DMS53 (cell line): ENCODE results near the gene PTGFRN.

Experiments used
- DNase-seq: peaks from one replicate; lab custom pipeline; 2025; lab: John Stamatoyannopoulos, UW

PTGFRN gene

DNA sequence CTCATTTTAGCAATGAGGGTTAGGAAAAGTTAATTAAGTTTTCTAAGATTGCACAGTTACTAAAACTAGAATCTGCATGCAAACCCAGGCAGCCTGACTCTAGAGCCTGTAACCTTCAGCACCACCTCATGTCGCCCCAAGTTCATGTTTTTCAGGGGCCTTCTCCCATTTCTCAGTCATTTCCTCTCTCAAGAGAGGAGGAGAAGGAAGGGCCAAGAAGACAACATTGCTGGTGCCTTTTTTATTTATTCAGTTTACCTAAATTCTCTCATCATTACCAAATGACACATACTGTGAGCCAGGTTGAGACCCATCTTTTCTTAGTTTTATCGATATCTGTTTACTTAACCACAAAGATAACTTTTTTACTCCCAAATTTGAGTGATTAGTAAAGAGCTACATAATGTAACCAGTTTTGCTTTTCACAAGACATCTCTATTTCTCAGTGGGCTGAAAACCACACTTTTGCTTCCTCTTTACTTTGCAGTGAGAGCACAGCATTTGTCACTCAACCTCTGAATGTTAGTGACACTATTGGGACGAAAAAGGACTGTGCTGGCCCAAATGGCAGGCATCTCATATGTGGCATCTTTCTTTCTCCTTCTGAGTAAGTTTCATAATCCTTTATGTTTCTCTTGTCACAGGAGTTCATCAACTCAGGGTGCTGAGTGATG lies 91.7 kb downstream of the PTGFRN start, which contains the start of gene CD101:
TSS of gene CD101 (plus strand) at position 507 of the 674 bp plus-strand sequence. CDS start at position 565, 58 bp downstream.
- DNase-seq, result no peak

DNA sequence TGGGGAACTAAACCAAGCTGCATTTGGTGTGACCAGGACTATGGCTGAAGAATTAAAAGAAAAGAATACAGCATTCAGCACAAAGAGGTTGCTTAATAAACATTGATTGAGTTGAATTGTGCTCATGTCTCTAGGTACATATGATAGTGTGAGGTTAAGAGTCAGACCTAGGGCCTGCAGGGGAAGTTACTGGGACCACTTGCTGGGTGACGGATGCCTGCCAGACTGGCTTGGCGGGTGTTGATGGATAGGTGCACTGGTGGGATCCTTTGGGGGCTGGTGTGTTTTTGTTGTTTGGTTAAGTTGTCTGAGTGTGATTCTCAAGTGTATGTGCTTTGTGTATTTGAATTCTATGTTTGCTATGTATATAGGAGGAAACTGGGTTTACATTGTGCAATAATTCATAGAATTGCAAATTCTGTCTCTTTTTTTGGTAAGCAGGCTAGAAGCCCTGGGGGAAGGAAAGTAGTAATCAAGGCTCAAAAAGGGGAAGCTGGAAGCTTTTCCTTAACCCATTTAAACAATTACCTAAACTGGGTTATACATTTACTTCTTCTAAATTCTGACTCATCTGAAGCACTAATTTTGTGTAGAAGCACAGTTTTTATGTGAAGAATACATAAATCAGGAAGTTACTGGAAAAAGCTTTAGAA lies 93.6 kb downstream of the PTGFRN start:
- peak; percentile 28 for DNase-seq

DNA sequence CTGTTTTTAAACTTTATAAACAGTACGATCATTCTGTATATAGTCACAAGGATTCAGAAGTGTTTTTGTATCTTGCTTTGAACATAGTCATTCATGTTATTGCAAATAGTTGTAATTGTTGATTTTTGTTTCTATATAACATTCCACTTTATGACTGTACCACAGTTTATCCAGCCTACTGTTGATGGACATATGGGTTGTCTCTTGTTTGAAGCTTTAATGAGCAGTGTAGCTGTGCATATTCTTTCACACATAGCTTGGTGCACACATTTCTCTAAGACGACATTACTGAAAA lies 98.0 kb downstream of the PTGFRN start:
- no peak for DNase-seq

DNA sequence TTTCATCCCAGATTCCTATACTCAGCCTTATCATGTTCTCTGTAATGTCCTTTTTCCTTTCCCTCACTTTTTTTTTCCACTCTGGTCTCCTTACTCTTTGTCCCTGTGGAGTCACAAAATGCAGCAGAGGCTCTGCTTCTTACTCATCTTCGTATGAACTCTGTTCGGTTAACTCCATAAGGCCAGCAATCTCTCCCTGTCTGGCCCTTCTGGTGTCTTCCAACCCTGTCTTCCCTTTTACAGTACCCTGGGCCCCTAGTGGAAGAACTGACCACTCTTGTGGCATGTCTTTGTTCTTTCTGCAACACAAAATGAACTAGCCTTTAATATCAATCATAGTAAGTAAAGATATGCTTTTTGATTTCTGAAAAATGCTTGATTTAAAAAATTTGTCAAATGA lies 98.9 kb downstream of the PTGFRN start:
- DNase-seq, result no peak

DNA sequence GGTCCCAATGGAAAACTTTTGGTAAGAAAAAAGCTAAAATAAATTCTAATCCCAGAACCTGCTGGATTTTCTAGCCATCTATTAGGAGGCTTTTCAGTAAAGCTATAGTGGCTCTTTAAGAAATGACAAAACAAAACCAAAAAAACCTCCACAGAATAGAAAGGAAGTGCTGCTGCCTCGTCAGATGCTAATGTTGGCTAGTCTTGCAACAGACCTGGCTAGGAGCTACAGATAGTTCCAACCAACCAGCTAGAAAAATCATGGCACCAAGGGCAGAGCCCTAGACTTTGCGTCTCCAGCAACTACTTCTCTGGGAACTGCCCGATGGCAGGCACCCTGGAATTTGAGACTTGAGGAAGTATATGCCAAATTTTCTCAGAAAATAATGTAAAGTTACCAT lies 99.4 kb downstream of the PTGFRN start:
- DNase-seq, result no peak

DNA sequence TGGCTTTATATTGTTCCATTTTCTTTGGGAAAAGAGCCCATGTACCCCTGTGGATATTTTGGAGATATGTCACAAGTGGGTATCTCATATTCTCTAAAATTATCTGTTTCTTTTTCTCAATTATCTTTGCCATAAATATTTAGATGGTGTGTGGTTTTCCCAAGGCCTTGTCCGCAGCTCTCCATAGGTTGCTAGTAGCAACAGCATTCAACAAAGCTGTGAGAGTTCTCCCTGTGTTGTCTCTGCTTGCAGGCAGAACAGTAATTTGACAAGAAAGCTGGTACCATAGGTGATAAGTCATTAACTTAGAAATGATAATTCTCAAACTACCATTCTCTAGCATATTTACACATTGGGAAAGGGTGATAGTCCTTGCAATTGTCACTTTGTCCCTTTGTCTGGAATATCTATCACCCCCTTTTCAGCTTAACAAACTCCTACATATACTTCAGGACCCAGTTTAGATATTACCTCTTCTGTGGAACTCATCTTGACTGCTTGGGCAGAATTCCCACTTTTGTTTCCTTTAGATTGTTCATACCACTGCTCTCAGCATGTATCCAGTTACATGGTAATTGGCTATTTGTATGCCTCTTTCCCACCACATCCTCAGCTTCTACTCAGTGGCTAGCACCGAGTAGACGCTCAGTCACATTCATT lies 100.7 kb downstream of the PTGFRN start:
- DNase-seq, result no peak

DNA sequence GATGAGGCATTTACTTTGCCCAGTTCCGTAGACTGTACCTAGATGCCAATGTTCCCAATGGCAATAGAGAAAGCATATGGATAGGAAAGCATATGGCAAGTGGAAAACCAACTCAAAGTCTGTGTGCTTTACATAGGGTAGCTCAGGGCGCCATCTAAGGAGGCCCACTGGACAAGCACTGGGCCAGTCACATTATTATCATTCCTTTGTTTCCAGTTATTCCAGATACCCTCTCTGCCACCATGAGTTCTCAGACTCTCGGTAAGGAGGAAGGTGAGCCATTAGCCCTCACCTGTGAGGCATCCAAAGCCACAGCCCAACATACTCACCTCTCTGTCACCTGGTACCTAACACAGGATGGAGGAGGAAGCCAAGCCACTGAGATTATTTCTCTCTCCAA lies 101.6 kb downstream of the PTGFRN start:
- peak; percentile 0 for DNase-seq

DNA sequence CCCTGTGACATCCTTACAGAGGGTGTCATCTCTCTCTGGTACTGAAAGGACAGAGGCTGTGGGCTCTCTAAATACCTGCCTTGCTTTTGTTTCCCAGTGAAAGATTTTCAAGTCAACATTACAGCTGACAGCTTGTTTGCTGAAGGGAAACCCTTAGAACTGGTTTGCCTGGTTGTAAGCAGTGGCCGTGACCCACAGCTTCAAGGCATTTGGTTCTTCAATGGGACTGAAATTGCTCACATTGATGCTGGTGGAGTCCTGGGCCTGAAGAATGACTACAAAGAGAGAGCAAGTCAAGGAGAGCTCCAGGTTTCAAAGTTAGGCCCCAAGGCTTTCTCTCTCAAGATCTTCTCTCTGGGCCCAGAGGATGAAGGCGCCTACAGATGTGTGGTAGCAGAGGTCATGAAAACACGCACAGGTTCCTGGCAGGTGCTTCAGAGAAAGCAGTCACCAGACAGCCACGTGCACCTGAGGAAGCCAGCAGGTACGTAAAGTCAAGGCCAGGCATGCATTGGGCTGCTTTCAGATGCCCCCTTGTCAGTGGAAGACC lies 103.7 kb downstream of the PTGFRN start:
- peak; percentile 86 for DNase-seq

DNA sequence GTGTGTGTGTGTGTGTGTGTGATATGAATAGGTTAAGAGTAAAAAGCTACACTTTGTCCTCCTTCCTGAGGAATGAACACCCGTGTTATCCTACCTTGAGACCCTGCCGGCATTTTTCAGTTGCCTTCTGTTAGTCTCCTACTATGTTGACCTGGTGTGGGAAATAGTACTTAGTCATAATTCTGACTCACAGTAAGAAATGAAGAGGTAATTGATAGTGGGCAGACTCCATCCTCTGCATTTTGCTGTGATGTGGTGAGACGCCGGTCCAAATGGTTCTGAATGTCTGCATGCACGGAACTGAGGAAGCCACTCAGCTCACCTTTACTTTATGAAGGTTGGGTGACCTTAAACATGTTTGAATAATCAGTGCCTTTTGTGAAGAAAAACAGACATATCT lies 104.5 kb downstream of the PTGFRN start:
- DNase-seq, result peak; percentile 17

DNA sequence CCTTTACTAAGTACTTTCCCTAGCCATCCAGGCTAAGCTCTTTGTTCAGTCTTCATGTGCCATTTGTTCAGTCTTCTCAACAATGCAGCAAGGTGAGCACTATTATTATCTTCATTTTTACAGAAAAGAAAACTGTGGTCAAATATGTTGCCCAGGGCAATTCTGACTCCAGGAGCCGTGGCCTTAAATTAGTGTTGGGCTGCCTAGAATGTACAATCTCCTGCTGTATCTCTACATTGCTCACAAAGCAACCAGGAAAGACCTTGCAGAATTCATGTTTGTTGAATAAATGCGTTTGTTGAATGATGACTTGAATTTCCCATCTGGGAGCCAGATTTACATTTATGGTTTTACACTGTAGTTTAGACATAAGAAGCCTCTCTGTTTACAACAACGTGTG lies 106.0 kb downstream of the PTGFRN start:
- no peak for DNase-seq

DNA sequence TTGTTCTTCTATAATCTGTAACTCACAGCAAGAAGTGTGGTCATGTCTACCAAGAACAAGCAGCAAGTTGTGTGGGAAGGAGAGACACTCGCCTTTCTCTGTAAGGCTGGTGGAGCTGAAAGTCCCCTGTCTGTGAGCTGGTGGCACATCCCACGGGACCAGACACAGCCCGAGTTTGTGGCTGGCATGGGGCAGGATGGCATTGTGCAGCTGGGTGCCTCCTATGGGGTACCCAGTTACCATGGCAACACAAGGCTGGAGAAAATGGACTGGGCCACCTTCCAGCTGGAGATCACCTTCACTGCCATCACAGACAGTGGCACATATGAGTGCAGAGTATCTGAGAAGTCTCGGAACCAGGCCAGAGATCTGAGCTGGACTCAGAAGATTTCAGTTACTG lies 107.3 kb downstream of the PTGFRN start:
- no peak for DNase-seq

DNA sequence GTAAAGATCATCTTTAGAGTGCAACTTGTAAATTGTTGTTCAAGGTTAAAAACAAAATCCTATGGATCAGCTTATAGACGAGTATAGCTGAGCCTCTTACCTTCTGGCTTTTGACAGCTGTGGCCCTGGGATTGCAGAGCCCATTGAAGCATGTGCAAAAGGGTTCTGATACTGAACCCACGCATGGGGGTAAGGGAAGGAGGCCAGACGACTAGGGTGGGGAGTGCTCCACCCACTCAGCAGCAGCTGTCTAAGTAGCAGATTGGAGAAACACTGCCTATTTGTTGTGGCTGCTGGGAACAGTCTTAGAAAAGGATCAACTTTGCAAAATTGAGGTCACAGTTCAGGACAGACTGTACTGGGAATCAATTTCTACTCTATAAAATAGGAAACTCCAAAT lies 107.9 kb downstream of the PTGFRN start:
- no peak for DNase-seq

DNA sequence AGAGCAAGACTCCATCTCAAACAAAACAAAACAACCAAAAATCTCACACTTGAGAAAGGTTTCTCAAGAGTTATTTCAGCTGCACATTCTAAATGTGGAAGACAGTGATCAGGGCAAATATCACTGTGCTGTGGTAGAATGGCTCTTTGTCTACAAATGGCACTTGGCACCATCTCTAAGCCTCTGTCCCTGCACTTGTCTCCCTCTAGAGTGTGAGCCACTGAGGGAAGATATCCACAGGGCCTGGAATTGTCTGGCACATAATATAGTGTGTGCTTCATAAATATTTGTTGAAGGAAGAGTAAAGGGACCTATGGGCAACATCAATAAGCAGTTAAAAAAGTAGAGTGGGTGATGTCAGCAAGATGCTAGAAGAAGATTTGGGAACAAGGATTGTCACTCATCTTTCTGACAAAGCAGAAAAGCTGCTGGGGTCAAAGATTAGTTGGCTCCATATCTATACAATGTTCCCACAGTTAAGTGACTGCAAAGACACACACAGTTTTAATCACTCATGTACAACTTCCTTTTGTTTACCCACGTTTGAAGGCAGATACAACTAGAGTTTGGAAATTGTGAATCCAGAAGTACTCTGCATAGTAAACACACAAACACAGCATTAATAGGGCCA lies 110.9 kb downstream of the PTGFRN start:
- no peak for DNase-seq

DNA sequence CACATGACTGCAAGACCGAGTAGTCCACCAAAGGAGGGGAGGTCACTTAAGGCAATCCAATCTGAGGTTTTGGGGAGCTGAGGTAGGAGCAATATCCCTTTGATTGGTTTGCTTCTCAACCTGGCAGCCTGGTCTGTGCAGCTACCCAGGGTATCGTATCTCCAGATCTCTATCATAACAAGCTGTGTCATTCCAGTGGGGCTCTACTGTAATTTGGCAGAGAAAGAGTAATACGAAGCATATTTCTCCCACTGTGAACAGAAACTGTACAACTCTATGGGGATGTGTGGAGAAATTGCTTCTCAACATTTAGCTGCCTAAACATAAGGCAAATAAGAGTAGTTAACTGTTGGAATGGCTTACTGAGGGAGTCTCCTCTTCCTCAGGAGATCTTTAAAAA lies 112.4 kb downstream of the PTGFRN start:
- DNase-seq, result no peak

DNA sequence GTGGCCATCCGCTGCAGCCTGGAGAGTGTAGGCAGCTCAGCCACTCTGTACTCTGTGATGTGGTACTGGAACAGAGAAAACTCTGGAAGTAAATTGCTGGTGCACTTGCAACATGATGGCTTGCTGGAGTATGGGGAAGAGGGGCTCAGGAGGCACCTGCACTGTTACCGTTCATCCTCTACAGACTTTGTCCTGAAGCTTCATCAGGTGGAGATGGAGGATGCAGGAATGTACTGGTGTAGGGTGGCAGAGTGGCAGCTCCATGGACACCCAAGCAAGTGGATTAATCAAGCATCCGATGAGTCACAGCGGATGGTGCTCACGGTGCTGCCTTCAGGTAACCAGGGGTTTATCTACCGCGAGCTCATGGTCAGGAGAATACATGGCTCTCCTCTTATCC lies 115.9 kb downstream of the PTGFRN start:
- no peak for DNase-seq

DNA sequence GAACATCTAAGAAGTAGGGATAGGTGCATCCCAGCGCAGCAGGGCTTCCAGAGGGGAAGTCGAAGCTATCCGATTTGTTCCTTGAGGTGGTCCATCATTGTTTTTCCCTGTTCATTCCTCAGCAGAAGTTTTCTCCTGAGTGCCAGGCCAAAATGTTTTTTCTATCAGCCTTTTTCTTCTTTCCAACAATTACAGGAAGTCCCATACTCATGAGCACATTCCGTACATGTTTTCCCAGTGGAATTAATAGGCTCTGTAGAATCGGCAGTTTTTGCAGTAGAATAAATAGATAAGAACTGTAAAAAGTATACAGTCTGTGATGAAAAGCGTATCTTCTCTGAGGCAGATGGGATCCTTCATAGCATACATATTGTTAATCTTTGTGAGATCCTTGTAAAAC lies 116.6 kb downstream of the PTGFRN start:
- DNase-seq, result no peak

DNA sequence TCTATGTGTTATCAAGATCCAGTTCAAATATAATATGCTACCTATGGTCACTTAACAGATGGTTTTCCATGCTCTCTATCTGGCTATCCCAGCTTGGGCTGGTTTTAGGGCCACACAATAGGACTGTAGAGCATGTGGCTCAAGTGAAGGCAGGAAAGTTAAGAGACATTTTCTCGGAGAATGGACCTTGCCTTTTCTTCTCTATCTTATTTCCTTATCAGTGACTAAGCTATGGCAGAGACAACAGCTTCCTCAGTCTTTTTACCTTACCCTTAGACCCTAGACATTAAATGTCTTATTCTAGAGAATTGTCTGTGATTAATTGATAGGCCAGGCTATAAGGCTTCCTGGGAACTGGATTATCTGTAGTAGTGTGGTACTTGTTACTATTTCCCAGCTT lies 120.0 kb downstream of the PTGFRN start:
- DNase-seq, result no peak

DNA sequence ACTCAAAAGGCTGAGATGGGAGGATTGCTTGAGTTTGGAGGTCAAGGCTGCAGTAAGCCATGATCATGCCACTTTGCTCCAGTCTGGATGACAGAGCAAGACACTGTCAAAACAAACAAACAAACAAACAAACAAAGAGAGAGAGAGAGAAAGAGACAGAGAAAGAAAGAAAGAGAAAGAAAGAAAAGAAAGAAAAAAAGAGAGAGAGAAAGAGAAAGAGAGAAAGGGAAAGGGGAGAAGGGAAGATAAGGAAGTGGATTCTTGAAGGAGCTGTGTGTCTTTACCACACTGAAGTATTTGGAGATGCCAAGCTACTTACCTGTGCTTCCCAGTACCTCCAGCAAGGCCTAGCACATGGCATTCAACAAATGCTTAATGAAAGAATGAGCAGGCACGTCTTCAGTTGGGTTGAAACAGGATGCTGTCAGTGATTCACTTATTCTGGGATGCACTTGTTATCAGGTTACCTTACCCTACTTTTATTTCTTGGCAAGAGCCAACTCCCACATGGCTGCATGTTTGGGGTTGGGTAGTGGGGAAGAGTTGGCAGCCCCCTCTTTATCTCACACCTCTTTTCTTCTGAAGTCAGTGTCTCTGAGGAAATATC lies 120.7 kb downstream of the PTGFRN start:
- no peak for DNase-seq

DNA sequence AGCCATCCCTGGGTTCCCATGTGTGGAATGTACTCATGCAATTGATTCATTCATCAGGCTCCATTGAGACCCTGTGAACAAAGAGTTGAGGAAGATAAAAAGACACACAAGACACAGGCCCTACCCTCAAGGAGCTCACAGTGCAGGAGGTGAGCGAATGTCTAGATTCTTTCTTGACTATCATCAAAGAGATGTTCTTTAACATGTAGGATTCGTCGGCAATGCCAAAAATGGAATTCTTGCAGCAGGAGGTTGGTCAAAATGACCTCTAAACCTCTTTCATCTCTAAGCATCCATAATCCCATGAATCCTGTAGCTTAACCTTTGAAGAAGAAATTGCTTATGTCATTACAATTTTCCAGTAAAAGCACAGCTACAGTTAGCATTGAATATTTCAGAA lies 122.5 kb downstream of the PTGFRN start:
- no peak for DNase-seq

DNA sequence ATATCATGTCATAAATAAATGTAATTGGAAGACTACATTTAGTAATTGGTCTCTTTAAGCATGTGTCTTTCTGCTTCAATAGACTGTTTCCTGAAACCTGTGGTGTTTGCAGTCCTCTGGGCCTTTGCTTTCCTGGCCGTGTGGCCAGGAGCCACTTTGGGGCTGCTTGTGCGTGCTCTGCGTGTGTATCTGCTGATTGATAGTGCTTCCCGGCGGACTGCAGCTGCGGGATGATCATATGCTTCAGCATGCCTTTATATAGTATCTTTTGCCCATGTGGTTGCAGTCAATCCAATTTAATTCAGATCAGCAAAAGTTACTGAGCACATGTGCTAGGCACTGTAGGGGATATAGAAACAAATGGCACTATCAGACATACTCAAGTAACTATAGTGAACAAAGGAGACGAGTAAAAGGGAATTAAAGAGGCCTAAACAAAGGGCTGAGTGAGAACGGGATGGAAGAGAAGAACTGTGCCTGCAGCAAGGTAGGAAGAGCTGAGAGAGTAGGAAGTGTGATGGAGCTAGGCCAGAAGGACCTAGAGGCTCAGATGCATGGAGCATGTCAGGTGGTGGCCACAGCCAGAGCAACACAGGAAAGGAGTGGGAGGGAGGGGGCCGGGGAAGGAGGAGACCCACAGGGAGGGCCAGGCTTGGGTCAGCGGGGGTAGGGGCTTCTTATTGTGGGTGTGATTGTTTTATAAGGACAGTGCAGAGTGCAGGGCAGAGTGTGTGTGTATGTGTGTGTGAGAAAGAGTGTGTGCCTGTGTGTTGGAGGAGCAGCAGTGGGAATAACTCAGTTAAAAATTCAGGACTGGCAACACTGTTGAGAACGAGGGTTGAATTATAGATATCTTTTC lies 123.2 kb downstream of the PTGFRN start:
- DNase-seq, result no peak

DNA sequence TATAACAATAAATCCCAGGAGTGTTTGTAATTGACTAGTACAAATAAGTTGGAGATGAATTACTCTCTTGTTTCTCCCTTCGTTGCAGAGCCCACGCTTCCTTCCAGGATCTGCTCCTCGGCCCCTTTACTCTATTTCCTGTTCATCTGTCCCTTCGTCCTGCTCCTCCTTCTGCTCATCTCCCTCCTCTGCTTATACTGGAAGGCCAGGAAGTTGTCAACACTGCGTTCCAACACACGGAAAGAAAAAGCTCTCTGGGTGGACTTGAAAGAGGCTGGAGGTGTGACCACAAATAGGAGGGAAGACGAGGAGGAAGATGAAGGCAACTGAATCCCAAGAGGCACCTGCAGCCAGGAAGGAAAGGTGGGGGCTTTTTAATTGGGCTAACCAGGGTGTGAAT lies 124.1 kb downstream of the PTGFRN start:
- DNase-seq, result no peak
